ENCODE measurements around the gene RASGEF1B. TPM values are rescaled to one million over a fixed set of nuclear protein-coding genes. Genes with fewer than 3 reads are reported as not detected.

Gene RASGEF1B
- polyA plus RNA-seq, 1 experiment = not detected

GRCh38 chr4:81436941-81437574, 34.6 kb downstream of the RASGEF1B start:
- Histone ChIP-seq H3K4me3 (ENCODE audit: low read depth, low read length) (no peak overlapping the region), H3K27me3 (ENCODE audit: control insufficient read depth, insufficient read depth, low read length) (no peaks in the 10 kb centered on the region), H3K36me3 (ENCODE audit: control insufficient read depth, insufficient read depth, low read length) (no peaks in the 10 kb centered on the region)
- CTCF ChIA-PET = interaction anchor here (1.0 to 1.4 kb wide), 2 partner anchors 30 to 89 kb away, joined by 4 to 7 read pairs; no protein-coding TSS in a partner anchor
- POLR2A ChIA-PET = no interaction called here
- no peak for DNase-seq (ENCODE audit: low read depth)
- TF ChIP-seq CTCF (IDR thresholded peaks at IDR 0.05; ENCODE audit: insufficient read depth, low read depth, low read length) = no peak

GRCh38 chr4:81436096-81436495, 35.6 kb downstream of the RASGEF1B start:
- ChIA-PET CTCF (interaction anchor here (1.0 to 1.4 kb wide), 2 partner anchors 31 to 90 kb away, joined by 4 to 7 read pairs; no protein-coding TSS in a partner anchor), POLR2A (no interaction called here)
- no peak for TF ChIP-seq CTCF (IDR thresholded peaks at IDR 0.05; ENCODE audit: insufficient read depth, low read depth, low read length)
- no peaks in the 10 kb centered on the region for H3K27me3 ChIP-seq (ENCODE audit: control insufficient read depth, insufficient read depth, low read length)
- no peak overlapping the region for H3K4me3 ChIP-seq (ENCODE audit: low read depth, low read length)
- H3K36me3 ChIP-seq (ENCODE audit: control insufficient read depth, insufficient read depth, low read length) = no peaks in the 10 kb centered on the region
- no peak for DNase-seq (ENCODE audit: low read depth)

GRCh38 chr4:81432825-81433224, 38.9 kb downstream of the RASGEF1B start:
- no peak for DNase-seq (ENCODE audit: low read depth)
- TF ChIP-seq CTCF (IDR thresholded peaks at IDR 0.05; ENCODE audit: insufficient read depth, low read depth, low read length) = no peak
- ChIA-PET CTCF (no interaction called here), POLR2A (interaction anchor here (0.7 kb wide), 1 partner anchor 325 kb away, joined by 7 read pairs; no protein-coding TSS in a partner anchor)
- Histone ChIP-seq H3K4me3 (ENCODE audit: low read depth, low read length) (no peak overlapping the region), H3K27me3 (ENCODE audit: control insufficient read depth, insufficient read depth, low read length) (no peaks in the 10 kb centered on the region), H3K36me3 (ENCODE audit: control insufficient read depth, insufficient read depth, low read length) (no peaks in the 10 kb centered on the region)

GRCh38 chr4:81431971-81432370, 39.7 kb downstream of the RASGEF1B start:
- no peaks in the 10 kb centered on the region for H3K36me3 ChIP-seq (ENCODE audit: control insufficient read depth, insufficient read depth, low read length)
- ChIA-PET POLR2A (no interaction called here), CTCF (no interaction called here)
- DNase-seq (ENCODE audit: low read depth) = no peak
- no peaks in the 10 kb centered on the region for H3K27me3 ChIP-seq (ENCODE audit: control insufficient read depth, insufficient read depth, low read length)
- no peak overlapping the region for H3K4me3 ChIP-seq (ENCODE audit: low read depth, low read length)
- TF ChIP-seq CTCF (IDR thresholded peaks at IDR 0.05; ENCODE audit: insufficient read depth, low read depth, low read length) = no peak

- no peak for TF ChIP-seq CTCF (IDR thresholded peaks at IDR 0.05; ENCODE audit: insufficient read depth, low read depth, low read length)
- no peaks in the 10 kb centered on the region for H3K36me3 ChIP-seq (ENCODE audit: control insufficient read depth, insufficient read depth, low read length)
- no peak for DNase-seq (ENCODE audit: low read depth)
- no peak overlapping the region for H3K4me3 ChIP-seq (ENCODE audit: low read depth, low read length)
- ChIA-PET POLR2A (interaction anchor here (0.6 kb wide), 1 partner anchor 483 kb away, joined by 8 read pairs; no protein-coding TSS in a partner anchor), CTCF (interaction anchor here (1.2 kb wide), 1 partner anchor 9 kb away, joined by 4 read pairs; no protein-coding TSS in a partner anchor)
- H3K27me3 ChIP-seq (ENCODE audit: control insufficient read depth, insufficient read depth, low read length) = no peaks in the 10 kb centered on the region; the same call in 1 of the 2 replicates
These were observed 42.1 kb downstream of the RASGEF1B start for GRCh38 chr4:81429607-81430006.

All from BJ (cell line).